Hepatocyte (in vitro differentiated cells): ENCODE results near the gene SAMD4A. TPM values are rescaled to one million over a fixed set of nuclear protein-coding genes. Genes with fewer than 3 reads are reported as not detected.

ENCODE experiments used
- DNase-seq: peaks from one replicate; pipeline ENCODE4 v3.0.0-alpha.2; 2016; ENCODE audit warnings: low spot score
- H2AFZ ChIP-seq: fragments of 200-600 bp; sonication (generic); 2 replicates; pipeline ENCODE4 v1.6.0; 2016; ENCODE audit warnings: antibody characterized with exemption, mild to moderate bottlenecking
- H3K27ac ChIP-seq: fragments of 200-600 bp; sonication (generic); 2 replicates; pipeline ENCODE4 v1.5.1; 2016; ENCODE audit warnings: mild to moderate bottlenecking
- H3K27me3 ChIP-seq: fragments of 200-600 bp; sonication (generic); 2 replicates; pipeline ENCODE4 v1.6.1; 2016
- H3K36me3 ChIP-seq: fragments of 200-600 bp; sonication (generic); replicated peaks from 2 replicates; pipeline ENCODE4 v1.5.1; 2016; ENCODE audit warnings: low read depth; ENCODE audit not compliant: insufficient read depth
- H3K4me1 ChIP-seq: fragments of 200-600 bp; sonication (generic); 2 replicates; pipeline ENCODE4 v1.5.1; 2016; ENCODE audit warnings: mild to moderate bottlenecking, moderate library complexity; ENCODE audit not compliant: insufficient read depth
- H3K4me2 ChIP-seq: fragments of 200-600 bp; sonication (generic); 2 replicates; pipeline ENCODE4 v1.6.0; 2016
- H3K4me3 ChIP-seq: fragments of 200-600 bp; sonication (generic); 2 replicates; pipeline ENCODE4 v1.5.1; 2016; ENCODE audit warnings: mild to moderate bottlenecking
- H3K79me2 ChIP-seq: fragments of 200-600 bp; sonication (generic); 2 replicates; pipeline ENCODE4 v1.6.0; 2017; ENCODE audit warnings: mild to moderate bottlenecking
- H3K9me2 ChIP-seq: fragments of 200-600 bp; sonication (generic); replicated peaks from 2 replicates; pipeline ENCODE4 v1.6.0; 2017; ENCODE audit warnings: mild to moderate bottlenecking; ENCODE audit not compliant: insufficient read depth
- H3K9me3 ChIP-seq: fragments of 200-600 bp; sonication (generic); 2 replicates; pipeline ENCODE4 v1.5.1; 2016; ENCODE audit warnings: low read depth, mild to moderate bottlenecking
- H4K20me1 ChIP-seq: fragments of 200-600 bp; sonication (generic); 2 replicates; pipeline ENCODE4 v1.6.0; 2016; ENCODE audit warnings: mild to moderate bottlenecking; ENCODE audit not compliant: insufficient read depth, poor library complexity, severe bottlenecking
- CTCF ChIP-seq: fragments of 200-600 bp; sonication (generic); IDR thresholded peaks from 2 replicates; pipeline ENCODE4 v1.5.1; 2016; ENCODE audit warnings: antibody characterized with exemption, mild to moderate bottlenecking; ENCODE audit not compliant: poor library complexity
- EZH2 ChIP-seq: fragments of 200-600 bp; sonication (generic); IDR thresholded peaks from 2 replicates; pipeline ENCODE4 v1.6.1; 2016; ENCODE audit warnings: antibody characterized with exemption, mild to moderate bottlenecking, borderline replicate concordance
- EZH2phosphoT487 ChIP-seq: fragments of 200-600 bp; sonication (generic); IDR thresholded peaks from one replicate; pipeline ENCODE4 v1.6.1; 2018; ENCODE audit warnings: antibody characterized with exemption, mild to moderate bottlenecking, low read depth, moderate library complexity; ENCODE audit not compliant: unreplicated experiment, severe bottlenecking
- WGBS: methylation state at CpG from one replicate; pipeline ENCODE4 v1.1.6; 2016; ENCODE audit warnings: low lambda C conversion rate; ENCODE audit errors: missing lambda C conversion rate; 5-methylcytosine and 5-hydroxymethylcytosine counted together
- polyA plus RNA-seq: library from polyadenylated mRNA; unstranded; fragments of >200 nt; fragmentation: Nextera tagmentation; extraction: Ambion mirVana; gene quantifications from 2 replicates; pipeline ENCODE4 v1.2.1, GENCODE V29; 2016
- total RNA-seq: library from RNA; depleted of rRNA; stranded (reverse); fragments of >200 nt; gene quantifications from 2 replicates; pipeline ENCODE4 v1.2.3, GENCODE V29; 2014

The SAMD4A gene
- total and polyA plus RNA-seq, 2 experiments from 2014 or later = 10.5 to 15.7 TPM

- Histone ChIP-seq H2AFZ (no peak overlapping the region), H3K27me3 (no peaks in the 10 kb centered on the region), H3K36me3 (no peaks in the 10 kb centered on the region), H3K4me3 (no peak overlapping the region), H3K79me2 (peaks cover 61% of the 10 kb centered on the region), H3K9me2 (no peaks in the 10 kb centered on the region), H4K20me1 (no peaks in the 10 kb centered on the region), H3K27ac (no peak overlapping the region), H3K4me2 (no peak overlapping the region), H3K4me1 (no peaks in the 10 kb centered on the region), H3K9me3 (no peaks in the 10 kb centered on the region)
- TF ChIP-seq CTCF = no peak
- TF ChIP-seq EZH2 = no peak
- TF ChIP-seq EZH2phosphoT487 = no peak
- WGBS = 89% methylated on average over 1 of the region's 1 CpG
- no peak for DNase-seq
Measured at GRCh38 chr14:54591461-54591860, 24.5 kb downstream of the SAMD4A start.

- no peak for DNase-seq
- Histone ChIP-seq H3K36me3 (no peaks in the 10 kb centered on the region), H3K4me2 (no peak overlapping the region), H3K27me3 (no peaks in the 10 kb centered on the region), H2AFZ (no peak overlapping the region), H3K9me2 (no peaks in the 10 kb centered on the region), H3K9me3 (no peaks in the 10 kb centered on the region), H4K20me1 (no peaks in the 10 kb centered on the region), H3K4me3 (no peak overlapping the region), H3K27ac (no peak overlapping the region), H3K4me1 (no peaks in the 10 kb centered on the region), H3K79me2 (peaks cover 61% of the 10 kb centered on the region)
- TF ChIP-seq CTCF (no peak), EZH2 (no peak), EZH2phosphoT487 (no peak)
- WGBS = 60% methylated on average over 3 of the region's 4 CpGs
Measured at GRCh38 chr14:54591866-54592265, 24.9 kb downstream of the SAMD4A start.

- Histone ChIP-seq H3K36me3 (no peaks in the 10 kb centered on the region), H3K9me2 (no peaks in the 10 kb centered on the region), H3K4me1 (no peaks in the 10 kb centered on the region), H3K4me2 (no peak overlapping the region), H3K79me2 (peaks cover 58% of the 10 kb centered on the region), H3K9me3 (no peaks in the 10 kb centered on the region), H2AFZ (no peak overlapping the region), H4K20me1 (no peaks in the 10 kb centered on the region), H3K27ac (no peak overlapping the region), H3K4me3 (no peak overlapping the region), H3K27me3 (no peaks in the 10 kb centered on the region)
- WGBS = 96% methylated on average over 1 of the region's 1 CpG
- DNase-seq = no peak
- TF ChIP-seq CTCF (no peak), EZH2 (no peak), EZH2phosphoT487 (no peak)
Measured at GRCh38 chr14:54593860-54594259, 26.9 kb downstream of the SAMD4A start.

GRCh38 chr14:54594537-54594936 lies 27.6 kb downstream of the SAMD4A start:
- Histone ChIP-seq H3K27ac (no peak overlapping the region), H3K9me3 (no peaks in the 10 kb centered on the region), H3K4me1 (no peaks in the 10 kb centered on the region), H3K4me2 (no peak overlapping the region), H3K27me3 (no peaks in the 10 kb centered on the region), H4K20me1 (no peaks in the 10 kb centered on the region), H3K9me2 (no peaks in the 10 kb centered on the region), H3K79me2 (peaks cover 60% of the 10 kb centered on the region), H3K4me3 (no peak overlapping the region), H3K36me3 (no peaks in the 10 kb centered on the region), H2AFZ (no peak overlapping the region)
- no peak for DNase-seq
- TF ChIP-seq EZH2phosphoT487 (no peak), CTCF (no peak), EZH2 (no peak)
- 91% methylated on average over 1 of the region's 1 CpG for WGBS
